Ramos (cell line): ENCODE data around the gene KSR1.

ENCODE experiments used
- in situ Hi-C: fragments of 300-500 bp; cut with MboI; formaldehyde crosslinking; loops from one replicate; pipeline ENCODE4 v1.14.3; 2022; ENCODE audit warnings: low sequenced_read_pairs; ENCODE audit not compliant: unreplicated experiment

The KSR1 gene

DNA sequence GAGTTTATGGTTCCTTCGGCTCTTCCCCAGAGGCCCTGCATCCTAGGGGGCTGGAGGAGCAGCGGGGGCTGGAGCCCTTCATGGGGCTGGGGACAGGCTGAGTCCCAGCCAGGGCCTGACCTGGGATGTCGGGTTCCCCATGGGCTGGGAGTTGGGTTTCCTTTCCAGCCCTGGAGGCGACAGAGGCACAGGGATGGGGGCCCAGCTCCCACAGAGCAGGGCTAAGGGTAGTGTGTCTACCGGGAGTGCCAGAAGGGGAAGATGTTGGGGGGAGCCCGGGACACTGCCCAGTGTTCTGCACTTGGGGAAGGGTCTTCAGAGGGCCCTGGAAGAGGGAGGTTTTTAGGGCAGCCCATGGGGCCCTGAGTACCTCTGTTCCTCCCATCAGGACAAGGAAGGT, 30.7 kb upstream of the KSR1 start:
- in situ Hi-C loops: loop anchor here (10.0 to 25.0 kb wide), 2 partner anchors 89 to 312 kb away; no protein-coding TSS in a partner anchor

DNA sequence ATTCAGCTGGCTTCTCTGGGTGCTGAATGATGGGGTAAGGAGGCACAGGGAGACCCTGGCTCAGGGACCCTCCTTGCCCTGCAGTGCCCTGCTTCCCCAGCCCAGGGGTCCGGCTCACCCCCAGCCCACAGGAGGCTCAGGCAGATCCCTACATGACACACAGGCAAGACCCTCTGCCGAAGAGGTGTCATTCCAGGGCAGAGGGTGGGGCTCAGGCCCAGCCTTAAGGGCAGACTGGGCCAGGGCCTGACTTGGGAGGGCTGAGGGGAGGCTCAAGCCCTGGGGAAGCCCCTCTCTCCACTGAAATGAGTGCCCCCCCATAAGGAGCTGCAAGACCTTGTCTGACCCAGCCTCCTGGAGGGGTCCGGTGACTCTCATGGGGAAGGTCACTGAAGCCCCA, 30.3 kb upstream of the KSR1 start:
- in situ Hi-C loops: loop anchor here (10.0 to 25.0 kb wide), 2 partner anchors 89 to 311 kb away; no protein-coding TSS in a partner anchor

DNA sequence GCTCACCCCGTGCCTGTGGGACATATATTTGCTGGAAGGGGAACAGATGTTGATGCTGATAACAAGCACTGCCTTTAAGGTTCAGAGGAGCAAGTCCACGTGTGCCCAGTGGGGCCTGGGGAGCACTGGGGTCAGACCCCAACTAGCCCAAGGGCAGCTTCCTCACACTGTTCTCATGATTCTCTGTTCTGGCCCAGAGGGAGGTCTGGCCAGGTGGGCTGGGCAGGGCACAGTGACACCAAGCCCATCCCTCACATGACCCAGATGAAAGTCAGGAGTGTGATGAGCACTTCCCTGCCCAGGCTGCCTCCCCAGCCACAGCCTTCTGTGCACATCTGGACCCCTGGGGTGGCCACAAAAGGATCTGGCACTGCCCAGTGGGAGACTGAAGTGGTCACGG, 29.8 kb upstream of the KSR1 start:
- in situ Hi-C loops: loop anchor here (10.0 to 25.0 kb wide), 2 partner anchors 88 to 311 kb away; no protein-coding TSS in a partner anchor

DNA sequence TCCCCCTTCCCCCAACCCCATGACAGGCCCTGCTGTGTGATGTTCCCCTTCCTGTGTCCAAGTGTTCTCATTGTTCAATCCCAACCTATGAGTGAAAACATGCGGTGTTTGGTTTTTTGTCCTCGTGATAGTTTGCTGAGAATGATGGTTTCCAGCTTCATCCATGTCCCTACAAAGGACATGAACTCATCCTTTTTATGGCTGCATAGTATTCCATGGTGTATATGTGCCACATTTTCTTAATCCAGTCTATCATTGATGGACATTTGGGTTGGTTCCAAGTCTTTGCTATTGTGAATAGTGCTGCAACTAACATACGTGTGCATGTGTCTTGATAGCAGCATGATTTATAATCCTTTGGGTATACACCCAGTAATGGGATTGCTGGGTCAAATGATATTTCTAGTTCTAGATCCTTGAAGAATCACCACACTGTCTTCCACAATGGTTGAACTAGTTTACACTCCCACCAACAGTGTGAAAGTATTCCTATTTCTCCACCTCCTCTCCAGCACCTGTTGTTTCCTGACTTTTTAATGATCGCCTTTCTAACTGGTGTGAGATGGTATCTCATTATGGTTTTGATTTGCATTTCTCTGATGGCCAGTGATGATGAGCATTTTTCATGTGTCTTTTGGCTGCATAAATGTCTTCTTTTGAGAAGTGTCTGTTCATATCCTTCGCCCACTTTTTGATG, 28.9 kb upstream of the KSR1 start:
- in situ Hi-C loops: loop anchor here (10.0 to 25.0 kb wide), 2 partner anchors 87 to 310 kb away; no protein-coding TSS in a partner anchor

DNA sequence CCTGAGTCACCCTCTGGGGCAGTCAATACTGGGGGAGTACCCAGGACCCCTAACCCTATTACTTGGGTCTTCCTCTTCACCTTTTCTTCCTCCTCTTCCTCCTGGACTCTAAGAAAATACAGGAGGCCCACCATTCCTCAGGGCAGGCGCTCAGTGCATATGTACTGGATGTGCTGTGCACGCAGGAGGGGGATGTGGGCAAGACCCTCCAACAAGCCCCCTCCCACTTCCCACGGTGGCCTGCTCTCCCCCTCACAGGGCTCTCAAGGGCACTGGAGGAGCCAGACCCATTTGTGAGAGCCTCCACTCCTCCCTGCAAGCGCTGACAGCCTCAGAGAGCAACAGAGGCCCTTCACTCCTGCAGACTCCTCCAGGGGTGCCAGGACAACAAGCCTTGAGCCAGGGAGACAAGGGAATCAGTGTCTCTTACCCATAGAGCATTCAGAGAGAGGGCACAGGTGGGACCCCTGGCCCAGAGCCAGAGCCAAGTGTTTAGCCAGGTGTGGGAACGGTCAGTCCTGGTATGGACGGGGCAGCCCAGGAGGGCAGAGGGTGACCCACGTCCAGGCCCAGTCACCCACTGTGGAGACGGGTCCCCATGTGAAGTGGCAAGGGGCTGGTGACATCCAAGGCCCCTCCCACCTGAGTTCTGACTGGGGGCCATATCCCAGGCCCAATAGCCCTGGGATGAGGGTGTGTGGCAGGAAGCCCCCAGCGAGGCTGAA, 27.3 kb upstream of the KSR1 start:
- in situ Hi-C loops: loop anchor here (10.0 to 25.0 kb wide), 2 partner anchors 86 to 308 kb away; no protein-coding TSS in a partner anchor

DNA sequence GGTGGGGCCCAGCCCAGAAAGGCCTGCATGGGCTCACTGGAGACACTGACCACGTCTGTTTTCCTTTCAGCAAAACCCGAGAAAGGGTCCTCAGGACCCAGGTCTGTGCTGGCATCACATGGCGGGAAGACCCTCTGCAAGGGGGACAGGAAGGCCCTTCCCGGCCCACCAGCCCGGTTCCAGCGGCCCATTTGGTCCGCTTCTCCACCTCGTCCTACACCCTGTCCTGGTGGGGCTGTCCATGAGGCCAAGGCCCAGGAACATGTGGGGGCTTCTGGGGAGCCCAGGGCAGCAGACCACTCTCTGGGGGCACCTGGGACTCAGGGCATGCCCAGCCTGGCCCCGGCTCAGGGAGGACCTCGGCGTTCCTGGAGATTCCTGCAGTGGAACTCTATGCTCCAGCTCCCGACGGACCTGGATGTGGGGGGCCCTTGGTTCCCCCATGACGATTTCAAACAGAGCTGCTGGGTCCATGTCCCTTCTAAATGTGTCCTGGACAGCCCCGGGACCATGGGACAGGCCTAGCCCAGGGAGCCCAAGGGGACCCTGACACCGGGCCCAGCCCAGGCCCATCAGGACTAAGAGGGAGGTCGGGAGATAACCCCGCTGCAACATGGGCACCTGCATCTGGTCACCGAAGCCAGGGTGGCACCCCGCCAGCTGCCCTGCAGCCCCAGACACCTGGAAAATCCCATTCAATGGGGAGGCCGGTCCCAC, 26.4 kb upstream of the KSR1 start:
- in situ Hi-C loops: loop anchor here (10.0 to 25.0 kb wide), 2 partner anchors 85 to 307 kb away; no protein-coding TSS in a partner anchor

DNA sequence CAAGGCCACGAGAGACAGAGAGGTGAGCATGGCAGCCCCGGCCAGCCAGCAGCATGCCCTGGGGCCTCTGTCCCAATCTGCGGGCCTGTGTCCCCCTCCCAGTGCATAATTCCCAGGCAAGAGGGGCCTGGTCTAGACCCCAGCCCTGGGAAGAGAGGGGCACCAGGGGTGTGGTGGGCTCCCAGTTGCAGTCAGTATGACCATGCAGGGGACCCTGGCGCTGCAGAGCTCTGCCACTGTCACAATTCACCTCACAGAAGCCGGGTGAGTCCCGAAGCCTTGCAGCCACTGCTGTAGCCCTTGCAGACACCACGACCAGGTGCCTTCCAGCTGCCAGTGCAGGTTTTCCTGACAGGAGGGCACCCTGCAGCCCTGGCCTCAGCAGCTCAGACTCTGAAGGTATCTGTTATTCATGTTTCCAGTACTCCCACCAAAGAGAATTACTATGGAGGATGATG, 25.8 kb upstream of the KSR1 start:
- in situ Hi-C loops: loop anchor here (25.0 kb wide), 1 partner anchor 307 kb away; no protein-coding TSS in a partner anchor

DNA sequence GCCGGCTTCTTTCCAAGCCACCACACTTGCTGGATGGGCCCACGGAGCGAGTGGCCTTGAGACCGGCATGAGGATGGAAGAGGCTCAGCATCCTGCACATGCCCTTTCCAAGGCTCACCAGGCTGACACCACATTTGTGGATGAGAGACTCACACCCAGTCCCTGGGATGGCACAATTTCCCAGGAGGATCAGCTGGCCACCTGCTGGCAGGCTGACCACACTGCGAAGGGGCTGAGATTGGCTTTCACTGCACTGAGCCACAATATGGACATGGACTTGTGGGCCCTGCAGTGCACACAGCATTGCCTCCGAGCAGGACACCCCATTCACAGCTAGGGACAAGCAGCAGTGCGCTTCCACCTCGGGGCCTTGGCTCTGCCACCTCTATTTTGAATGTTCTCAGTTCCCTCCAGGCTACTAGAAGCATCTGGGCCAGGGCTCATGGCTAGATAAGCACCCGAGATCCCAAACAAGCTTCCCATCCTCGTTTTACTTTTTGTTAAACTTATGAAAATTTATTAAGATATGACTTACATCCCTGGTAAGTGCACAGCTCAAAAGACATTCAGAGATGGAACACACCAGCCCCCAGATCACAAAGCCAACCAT, 25.3 kb upstream of the KSR1 start:
- in situ Hi-C loops: loop anchor here (25.0 kb wide), 1 partner anchor 306 kb away; no protein-coding TSS in a partner anchor

DNA sequence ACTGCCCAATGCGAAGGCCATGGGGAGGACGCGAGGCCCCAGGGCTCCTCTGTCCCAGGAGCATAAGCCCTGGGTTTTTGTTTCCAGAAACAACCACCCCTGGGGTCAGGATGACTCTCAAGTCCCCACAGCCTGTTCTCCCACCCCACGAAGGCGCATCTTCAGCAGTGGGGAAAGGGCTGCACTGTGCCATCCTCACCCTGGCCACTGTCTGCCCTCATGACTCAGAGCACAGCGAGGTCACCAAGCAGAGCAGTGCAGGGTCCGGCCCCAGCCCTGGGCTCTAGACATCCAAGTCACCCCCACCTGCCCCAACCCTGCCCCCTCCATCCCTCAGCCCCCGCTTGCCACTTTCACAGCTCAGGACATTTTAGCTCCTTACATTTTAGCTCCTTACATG, 22.7 kb upstream of the KSR1 start:
- in situ Hi-C loops: loop anchor here (25.0 kb wide), 1 partner anchor 304 kb away; no protein-coding TSS in a partner anchor

DNA sequence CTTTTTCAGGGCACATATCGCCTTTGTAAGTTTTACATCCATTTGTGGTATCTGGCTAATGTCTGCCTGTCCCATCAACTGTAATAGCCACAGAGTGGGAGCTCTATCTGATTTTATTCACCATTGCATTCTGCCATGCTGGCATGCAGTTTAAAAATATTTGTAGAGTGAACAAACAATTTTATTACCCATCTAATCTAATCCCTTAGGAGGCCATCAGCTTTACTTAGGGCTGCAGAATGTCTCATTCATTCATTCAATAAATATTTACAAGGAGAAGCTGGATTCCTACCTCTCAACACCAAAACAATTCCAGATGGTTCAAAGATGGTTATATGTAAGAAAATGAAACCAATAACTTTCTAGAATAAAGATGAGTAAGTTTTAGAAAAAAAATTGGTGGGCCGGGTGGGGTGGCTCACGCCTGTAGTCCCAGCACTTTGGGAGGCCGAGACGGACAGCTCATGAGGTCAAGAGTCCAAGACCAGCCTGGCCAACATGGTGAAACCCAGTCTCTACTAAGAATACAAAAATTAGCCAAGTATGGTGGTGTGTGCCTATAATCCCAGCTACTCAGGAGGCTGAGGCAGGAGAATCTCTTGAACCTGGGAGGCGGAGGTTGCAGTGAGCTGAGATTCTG, 20.7 kb upstream of the KSR1 start:
- in situ Hi-C loops: loop anchor here (25.0 kb wide), 1 partner anchor 302 kb away; no protein-coding TSS in a partner anchor

DNA sequence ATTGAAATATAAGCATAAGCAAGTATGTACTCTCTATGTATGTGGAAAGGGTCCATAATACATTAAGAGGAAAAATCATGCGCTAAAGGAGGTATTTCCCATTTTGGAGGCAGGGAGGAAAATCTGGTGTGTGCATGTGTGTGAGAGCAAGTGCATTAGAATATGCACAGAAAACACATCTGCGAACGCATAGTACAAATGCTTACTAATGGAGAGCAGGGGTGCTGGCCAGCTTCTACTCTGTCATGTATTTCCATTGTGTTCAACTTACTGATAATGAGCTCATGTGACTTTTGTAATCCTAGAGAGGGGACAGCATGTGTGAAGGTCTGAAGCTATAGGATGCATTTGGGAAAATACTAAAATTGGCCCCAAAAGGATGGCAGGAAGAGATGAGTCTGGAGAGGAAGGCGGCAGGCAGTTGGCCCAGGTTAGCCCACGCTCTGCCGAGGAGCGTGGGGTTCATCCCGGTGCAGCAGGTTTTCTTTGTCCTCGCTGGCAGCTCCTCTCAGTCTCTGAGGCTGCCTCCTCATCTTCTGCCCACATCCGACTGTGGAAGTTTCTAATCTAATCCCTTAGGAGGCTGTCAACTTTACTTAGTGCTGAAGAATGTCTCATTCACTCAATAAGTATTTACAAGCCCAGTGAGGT, 17.8 kb upstream of the KSR1 start:
- in situ Hi-C loops: loop anchor here (25.0 kb wide), 1 partner anchor 299 kb away; no protein-coding TSS in a partner anchor

DNA sequence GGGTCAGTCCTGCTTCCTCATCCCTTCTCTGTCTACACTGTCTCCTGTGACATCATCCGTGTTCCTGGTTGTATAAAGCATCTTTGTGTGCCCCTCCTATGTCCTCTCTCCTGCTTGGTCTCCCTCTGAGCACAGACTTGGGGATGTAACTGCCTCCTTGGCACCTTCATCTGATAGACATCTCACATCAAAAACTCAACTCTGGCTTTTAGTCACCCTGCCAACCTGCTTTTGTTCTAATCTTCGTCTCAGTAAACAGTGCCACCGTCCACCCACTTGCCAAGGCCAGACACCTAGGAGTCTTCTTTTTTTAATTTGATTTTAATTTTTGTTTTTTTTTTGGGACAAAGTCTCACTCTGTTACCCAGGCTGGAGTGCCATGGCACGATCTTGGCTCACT, 16.9 kb upstream of the KSR1 start:
- in situ Hi-C loops: loop anchor here (25.0 kb wide), 1 partner anchor 298 kb away; no protein-coding TSS in a partner anchor

DNA sequence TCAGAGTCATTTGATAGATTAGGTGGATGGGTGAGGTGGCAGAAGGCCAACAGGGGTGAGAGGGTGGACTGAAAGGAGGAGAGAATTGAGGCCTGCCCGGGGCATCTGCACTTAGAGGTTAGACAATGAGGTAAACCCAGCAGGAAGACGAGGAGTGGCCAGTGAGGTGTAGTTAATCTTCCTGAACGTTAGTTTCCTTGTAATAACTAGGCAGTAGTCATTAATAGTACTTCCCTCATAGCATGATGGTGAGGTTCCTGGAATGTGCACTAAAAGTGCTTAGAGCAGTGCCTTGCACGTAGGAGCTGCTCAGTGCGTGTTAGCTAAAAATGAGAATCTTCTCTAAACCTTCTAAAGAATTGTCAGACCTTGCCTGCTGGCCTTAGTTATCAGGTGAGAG, 13.5 kb upstream of the KSR1 start:
- in situ Hi-C loops: loop anchor here (10.0 to 25.0 kb wide), 2 partner anchors 78 to 295 kb away; no protein-coding TSS in a partner anchor

DNA sequence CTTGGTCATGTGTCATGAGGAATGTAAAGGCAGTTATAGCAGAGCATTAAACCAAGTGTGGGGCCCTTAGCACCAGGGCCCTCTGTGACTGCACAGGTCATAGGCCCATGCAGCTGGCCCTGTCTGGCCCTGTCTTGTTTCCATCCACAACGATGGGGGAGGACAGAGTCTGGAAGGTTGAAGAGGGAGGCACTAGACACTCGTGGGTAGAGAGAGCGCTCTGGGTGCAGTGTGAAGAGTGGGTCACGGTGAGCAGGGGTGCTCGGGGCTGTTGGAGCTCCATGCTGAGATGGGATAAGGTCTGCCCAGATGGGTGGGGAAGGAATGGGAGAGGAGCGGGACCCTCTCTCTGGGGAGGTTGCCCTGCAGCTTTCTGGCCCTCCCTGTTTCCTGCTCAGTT, 12.8 kb upstream of the KSR1 start:
- in situ Hi-C loops: loop anchor here (10.0 to 25.0 kb wide), 2 partner anchors 79 to 294 kb away; no protein-coding TSS in a partner anchor

DNA sequence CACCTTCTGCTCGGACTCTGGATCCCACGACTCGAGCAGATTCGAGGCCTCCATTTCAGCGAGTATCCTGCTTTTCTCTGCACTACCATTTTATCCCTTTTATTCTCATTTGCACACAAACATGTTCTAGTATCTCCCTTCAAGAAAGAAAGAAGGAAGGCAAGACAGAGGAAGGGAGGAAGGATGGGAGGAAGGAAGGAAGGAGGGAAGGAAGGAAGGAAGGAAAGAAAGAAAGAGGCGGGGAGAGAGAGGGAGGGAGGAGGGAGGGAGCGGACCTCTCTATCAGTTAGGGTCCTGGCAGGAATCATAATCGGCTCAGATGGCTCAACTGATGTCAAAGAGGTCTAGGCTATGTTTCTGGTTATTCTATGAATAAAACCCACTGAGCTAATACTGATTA, 10.3 kb upstream of the KSR1 start:
- in situ Hi-C loops: loop anchor here (10.0 to 25.0 kb wide), 2 partner anchors 81 to 291 kb away; no protein-coding TSS in a partner anchor

DNA sequence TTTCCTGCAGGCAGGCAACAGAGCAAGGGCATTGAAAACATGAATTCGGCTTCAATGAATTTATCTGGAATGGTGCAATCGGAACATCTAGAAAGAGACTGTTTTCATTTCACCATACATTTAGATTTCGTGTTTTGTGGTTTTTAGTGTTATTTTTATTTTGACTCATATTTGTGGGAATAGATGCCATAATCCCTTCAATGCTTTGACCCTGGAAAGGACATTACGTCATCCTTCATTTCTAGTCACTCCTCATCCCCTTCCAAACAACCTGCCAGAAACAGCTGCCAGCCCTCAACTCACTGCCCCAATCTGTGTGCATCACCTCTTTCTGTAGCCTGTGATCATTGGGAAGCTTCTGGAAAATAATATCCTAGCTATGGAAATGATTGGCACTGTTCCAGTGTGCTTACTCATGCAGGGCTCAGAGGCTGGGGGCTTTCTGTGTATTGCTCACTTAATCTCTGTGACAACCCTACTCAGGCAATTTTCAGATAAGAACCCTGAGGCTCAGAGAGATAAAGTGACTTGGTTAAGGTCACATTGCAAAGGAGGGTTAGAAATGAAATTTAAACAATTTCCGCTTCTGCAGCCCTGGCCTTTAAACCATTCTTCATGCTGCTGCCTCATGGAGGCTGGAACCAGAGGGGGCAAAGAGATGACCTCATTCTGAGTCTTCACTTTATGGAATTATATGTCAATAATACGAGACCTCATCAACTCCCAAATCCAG, 9.5 kb upstream of the KSR1 start:
- in situ Hi-C loops: loop anchor here (10.0 to 25.0 kb wide), 2 partner anchors 82 to 291 kb away; no protein-coding TSS in a partner anchor

DNA sequence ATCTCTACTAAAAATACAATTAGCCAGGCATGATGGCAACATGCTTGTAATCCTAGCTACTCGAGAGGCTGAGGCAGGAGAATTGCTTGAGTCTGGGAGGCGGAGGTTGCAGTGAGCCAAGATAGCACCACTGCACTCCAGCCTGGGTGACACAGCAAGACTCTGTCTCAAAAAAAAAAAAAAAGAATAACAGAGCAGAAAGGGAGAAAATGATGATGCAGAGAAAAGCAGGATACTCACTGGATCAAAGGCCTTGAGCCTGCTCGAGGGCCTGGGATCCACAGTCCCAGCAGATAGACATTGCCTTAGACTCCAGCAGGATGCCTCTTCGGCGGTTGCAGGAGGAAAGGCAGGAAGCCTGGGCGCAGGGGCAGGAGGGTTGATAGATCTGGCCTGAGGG, 7.7 kb upstream of the KSR1 start:
- in situ Hi-C loops: loop anchor here (10.0 to 25.0 kb wide), 2 partner anchors 84 to 289 kb away; no protein-coding TSS in a partner anchor

DNA sequence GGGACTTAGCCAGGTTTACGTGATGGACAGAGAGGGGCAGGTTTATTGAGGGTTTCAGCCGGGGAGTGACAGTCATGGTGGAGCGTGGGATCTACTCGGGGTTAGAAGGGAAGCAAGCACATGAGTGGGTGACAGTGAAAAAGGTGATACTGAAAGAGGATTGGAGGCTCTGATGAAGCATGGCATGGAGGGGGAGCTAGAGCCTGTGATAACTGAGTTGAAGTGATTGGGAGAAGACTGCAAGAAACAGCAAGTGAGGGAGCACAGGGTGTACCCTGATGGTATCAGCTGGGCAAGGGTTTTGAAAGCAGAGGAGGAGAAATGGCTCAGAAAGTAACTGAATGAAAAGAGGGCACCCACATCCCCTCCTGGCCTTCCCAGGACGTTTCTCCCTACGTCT, 6.7 kb upstream of the KSR1 start:
- in situ Hi-C loops: loop anchor here (10.0 to 25.0 kb wide), 2 partner anchors 85 to 288 kb away; no protein-coding TSS in a partner anchor
